SK-N-SH treated with all-trans-retinoic acid at 6 μM for 48 hours (cell line): ENCODE results near the gene KIZ.

Experiments used
- ATAC-seq: fragments of 200-7000 bp; cut with Tn5 transposase; 3 replicates; pipeline ENCODE4 v1.9.1; 2020; ENCODE audit warnings: mild to moderate bottlenecking, moderate library complexity
- ARNTL ChIP-seq: fragments of 450-650 bp; formaldehyde crosslinking; IDR thresholded peaks from 2 replicates; pipeline ENCODE4 v1.5.0; 2020; ENCODE audit warnings: low read depth, mild to moderate bottlenecking, moderate library complexity, borderline replicate concordance
- CREB5 ChIP-seq: fragments of 250-450 bp; sonication (Bioruptor Pico); IDR thresholded peaks from 2 replicates; pipeline ENCODE4 v1.5.1; 2020; ENCODE audit warnings: low read depth, mild to moderate bottlenecking, moderate library complexity
- CSDC2 ChIP-seq: fragments of 250-450 bp; sonication (Bioruptor Pico); IDR thresholded peaks from 2 replicates; pipeline ENCODE4 v1.5.0; 2020; ENCODE audit warnings: mild to moderate bottlenecking, moderate library complexity
- GLIS3 ChIP-seq: fragments of 250-450 bp; sonication (Bioruptor Pico); IDR thresholded peaks from 2 replicates; pipeline ENCODE4 v1.5.0; 2020; ENCODE audit warnings: mild to moderate bottlenecking, moderate library complexity
- ISL1 ChIP-seq: fragments of 250-450 bp; sonication (Bioruptor Pico); IDR thresholded peaks from 2 replicates; pipeline ENCODE4 v2.1.2; 2022; ENCODE audit warnings: mild to moderate bottlenecking, moderate library complexity
- OSR1 ChIP-seq: fragments of 250-450 bp; sonication (Bioruptor Pico); IDR thresholded peaks from 2 replicates; pipeline ENCODE4 v1.8.0; 2022; ENCODE audit warnings: moderate library complexity, mild to moderate bottlenecking, inconsistent platforms
- PPARA ChIP-seq: fragments of 250-450 bp; sonication (Bioruptor Pico); IDR thresholded peaks from 2 replicates; pipeline ENCODE4 v1.5.0; 2020; ENCODE audit warnings: mild to moderate bottlenecking, borderline replicate concordance
- RARB ChIP-seq: fragments of 250-450 bp; sonication (Bioruptor Pico); IDR thresholded peaks from 2 replicates; pipeline ENCODE4 v1.8.0; 2021; ENCODE audit warnings: mild to moderate bottlenecking, moderate library complexity
- SNAI2 ChIP-seq: fragments of 250-450 bp; sonication (Bioruptor Pico); IDR thresholded peaks from 2 replicates; pipeline ENCODE4 v1.5.0; 2020; ENCODE audit warnings: mild to moderate bottlenecking, moderate library complexity
- TOX ChIP-seq: fragments of 250-450 bp; sonication (Bioruptor Pico); IDR thresholded peaks from 2 replicates; pipeline ENCODE4 v1.8.0; 2021; ENCODE audit warnings: mild to moderate bottlenecking, moderate library complexity, borderline replicate concordance
- ZC3H10 ChIP-seq: fragments of 250-450 bp; sonication (Bioruptor Pico); IDR thresholded peaks from 2 replicates; pipeline ENCODE4 v1.5.1; 2021; ENCODE audit warnings: mild to moderate bottlenecking, moderate library complexity
- ZFP3 ChIP-seq: fragments of 250-450 bp; sonication (Bioruptor Pico); IDR thresholded peaks from 2 replicates; pipeline ENCODE4 v1.5.0; 2020; ENCODE audit warnings: mild to moderate bottlenecking, moderate library complexity
- ZFP30 ChIP-seq: fragments of 450-650 bp; formaldehyde crosslinking; IDR thresholded peaks from 2 replicates; pipeline ENCODE4 v1.5.0; 2022; ENCODE audit warnings: mild to moderate bottlenecking, moderate library complexity
- ZNF70 ChIP-seq: fragments of 450-650 bp; formaldehyde crosslinking; IDR thresholded peaks from 2 replicates; pipeline ENCODE4 v1.5.0; 2020; ENCODE audit warnings: mild to moderate bottlenecking, moderate library complexity
- ZNF8 ChIP-seq: fragments of 450-650 bp; formaldehyde crosslinking; IDR thresholded peaks from 2 replicates; pipeline ENCODE4 v1.5.0; 2020; ENCODE audit warnings: mild to moderate bottlenecking, moderate library complexity
- TF ChIP-seq, protein P1 (sequence below): fragments of 250-450 bp; sonication (Bioruptor Pico); IDR thresholded peaks from 2 replicates; pipeline ENCODE4 v1.5.1; 2021; ENCODE audit warnings: mild to moderate bottlenecking, moderate library complexity
- TF ChIP-seq, protein P2 (sequence below): fragments of 250-450 bp; sonication (Bioruptor Pico); IDR thresholded peaks from 2 replicates; pipeline ENCODE4 v1.8.0; 2021; ENCODE audit warnings: low read depth, mild to moderate bottlenecking, moderate library complexity, borderline replicate concordance
- TF ChIP-seq, protein P3 (sequence below): fragments of 250-450 bp; sonication (Bioruptor Pico); IDR thresholded peaks from 2 replicates; pipeline ENCODE4 v1.5.0; 2020; ENCODE audit warnings: mild to moderate bottlenecking, moderate library complexity
- TF ChIP-seq, protein P4 (sequence below): fragments of 250-450 bp; sonication (Bioruptor Pico); IDR thresholded peaks from 2 replicates; pipeline ENCODE4 v1.8.0; 2020; ENCODE audit warnings: mild to moderate bottlenecking, moderate library complexity, borderline replicate concordance

Gene KIZ

DNA sequence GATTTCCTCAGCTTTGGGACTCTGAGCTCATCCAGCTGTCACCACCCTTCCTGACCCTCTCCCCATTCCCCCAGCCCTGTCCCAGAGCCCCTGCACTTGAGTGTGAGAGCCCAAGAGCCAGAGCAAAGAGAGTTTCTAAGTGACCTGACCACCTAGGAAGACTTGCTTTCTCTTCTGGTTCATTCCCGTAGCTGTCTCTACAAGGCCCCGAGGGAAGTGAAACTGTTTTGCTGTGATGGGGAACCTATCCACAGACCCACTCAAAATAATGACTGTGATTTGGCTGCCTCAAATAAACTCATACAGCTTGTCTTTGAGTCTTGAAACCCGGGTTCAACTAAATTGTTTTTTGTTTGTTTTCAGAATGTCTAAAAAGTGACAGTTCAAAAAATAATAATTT is 102.6 kb downstream of the KIZ start:
- TF ChIP-seq ZNF8 (no peak), ISL1 (CRISPR knock-in tag) (no peak), GLIS3 (CRISPR knock-in tag) (no peak), OSR1 (CRISPR knock-in tag) (no peak), CSDC2 (CRISPR knock-in tag) (no peak), ZFP3 (CRISPR knock-in tag) (no peak), PPARA (no peak), ZC3H10 (CRISPR knock-in tag) (no peak), RARB (CRISPR knock-in tag) (no peak), ARNTL (CRISPR knock-in tag) (no peak), ZNF70 (CRISPR knock-in tag) (no peak), ZFP30 (CRISPR knock-in tag) (no peak), CREB5 (CRISPR knock-in tag) (no peak), TOX (CRISPR knock-in tag) (no peak)
- TF ChIP-seq, protein P1, sequence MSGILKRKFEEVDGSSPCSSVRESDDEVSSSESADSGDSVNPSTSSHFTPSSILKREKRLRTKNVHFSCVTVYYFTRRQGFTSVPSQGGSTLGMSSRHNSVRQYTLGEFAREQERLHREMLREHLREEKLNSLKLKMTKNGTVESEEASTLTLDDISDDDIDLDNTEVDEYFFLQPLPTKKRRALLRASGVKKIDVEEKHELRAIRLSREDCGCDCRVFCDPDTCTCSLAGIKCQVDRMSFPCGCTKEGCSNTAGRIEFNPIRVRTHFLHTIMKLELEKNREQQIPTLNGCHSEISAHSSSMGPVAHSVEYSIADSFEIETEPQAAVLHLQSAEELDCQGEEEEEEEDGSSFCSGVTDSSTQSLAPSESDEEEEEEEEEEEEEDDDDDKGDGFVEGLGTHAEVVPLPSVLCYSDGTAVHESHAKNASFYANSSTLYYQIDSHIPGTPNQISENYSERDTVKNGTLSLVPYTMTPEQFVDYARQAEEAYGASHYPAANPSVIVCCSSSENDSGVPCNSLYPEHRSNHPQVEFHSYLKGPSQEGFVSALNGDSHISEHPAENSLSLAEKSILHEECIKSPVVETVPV: no peak
- TF ChIP-seq, protein P2, sequence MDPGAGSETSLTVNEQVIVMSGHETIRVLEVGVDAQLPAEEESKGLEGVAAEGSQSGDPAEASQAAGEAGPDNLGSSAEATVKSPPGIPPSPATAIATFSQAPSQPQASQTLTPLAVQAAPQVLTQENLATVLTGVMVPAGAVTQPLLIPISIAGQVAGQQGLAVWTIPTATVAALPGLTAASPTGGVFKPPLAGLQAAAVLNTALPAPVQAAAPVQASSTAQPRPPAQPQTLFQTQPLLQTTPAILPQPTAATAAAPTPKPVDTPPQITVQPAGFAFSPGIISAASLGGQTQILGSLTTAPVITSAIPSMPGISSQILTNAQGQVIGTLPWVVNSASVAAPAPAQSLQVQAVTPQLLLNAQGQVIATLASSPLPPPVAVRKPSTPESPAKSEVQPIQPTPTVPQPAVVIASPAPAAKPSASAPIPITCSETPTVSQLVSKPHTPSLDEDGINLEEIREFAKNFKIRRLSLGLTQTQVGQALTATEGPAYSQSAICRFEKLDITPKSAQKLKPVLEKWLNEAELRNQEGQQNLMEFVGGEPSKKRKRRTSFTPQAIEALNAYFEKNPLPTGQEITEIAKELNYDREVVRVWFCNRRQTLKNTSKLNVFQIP (CRISPR knock-in tag): no peak
- TF ChIP-seq, protein P3, sequence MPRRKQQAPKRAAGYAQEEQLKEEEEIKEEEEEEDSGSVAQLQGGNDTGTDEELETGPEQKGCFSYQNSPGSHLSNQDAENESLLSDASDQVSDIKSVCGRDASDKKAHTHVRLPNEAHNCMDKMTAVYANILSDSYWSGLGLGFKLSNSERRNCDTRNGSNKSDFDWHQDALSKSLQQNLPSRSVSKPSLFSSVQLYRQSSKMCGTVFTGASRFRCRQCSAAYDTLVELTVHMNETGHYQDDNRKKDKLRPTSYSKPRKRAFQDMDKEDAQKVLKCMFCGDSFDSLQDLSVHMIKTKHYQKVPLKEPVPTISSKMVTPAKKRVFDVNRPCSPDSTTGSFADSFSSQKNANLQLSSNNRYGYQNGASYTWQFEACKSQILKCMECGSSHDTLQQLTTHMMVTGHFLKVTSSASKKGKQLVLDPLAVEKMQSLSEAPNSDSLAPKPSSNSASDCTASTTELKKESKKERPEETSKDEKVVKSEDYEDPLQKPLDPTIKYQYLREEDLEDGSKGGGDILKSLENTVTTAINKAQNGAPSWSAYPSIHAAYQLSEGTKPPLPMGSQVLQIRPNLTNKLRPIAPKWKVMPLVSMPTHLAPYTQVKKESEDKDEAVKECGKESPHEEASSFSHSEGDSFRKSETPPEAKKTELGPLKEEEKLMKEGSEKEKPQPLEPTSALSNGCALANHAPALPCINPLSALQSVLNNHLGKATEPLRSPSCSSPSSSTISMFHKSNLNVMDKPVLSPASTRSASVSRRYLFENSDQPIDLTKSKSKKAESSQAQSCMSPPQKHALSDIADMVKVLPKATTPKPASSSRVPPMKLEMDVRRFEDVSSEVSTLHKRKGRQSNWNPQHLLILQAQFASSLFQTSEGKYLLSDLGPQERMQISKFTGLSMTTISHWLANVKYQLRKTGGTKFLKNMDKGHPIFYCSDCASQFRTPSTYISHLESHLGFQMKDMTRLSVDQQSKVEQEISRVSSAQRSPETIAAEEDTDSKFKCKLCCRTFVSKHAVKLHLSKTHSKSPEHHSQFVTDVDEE (CRISPR knock-in tag): no peak
- no peak for ATAC-seq

GRCh38 chr20:21229163-21229562 is 103.3 kb downstream of the KIZ start:
- TF ChIP-seq ZC3H10 (CRISPR knock-in tag): no peak
- no peak for TF ChIP-seq GLIS3 (CRISPR knock-in tag)
- no peak for ATAC-seq

- ATAC-seq: no peak
- no peak for TF ChIP-seq ISL1 (CRISPR knock-in tag)
- TF ChIP-seq, protein P2 (CRISPR knock-in tag): no peak
- no peak for TF ChIP-seq ZFP30 (CRISPR knock-in tag)
- TF ChIP-seq, protein P4, sequence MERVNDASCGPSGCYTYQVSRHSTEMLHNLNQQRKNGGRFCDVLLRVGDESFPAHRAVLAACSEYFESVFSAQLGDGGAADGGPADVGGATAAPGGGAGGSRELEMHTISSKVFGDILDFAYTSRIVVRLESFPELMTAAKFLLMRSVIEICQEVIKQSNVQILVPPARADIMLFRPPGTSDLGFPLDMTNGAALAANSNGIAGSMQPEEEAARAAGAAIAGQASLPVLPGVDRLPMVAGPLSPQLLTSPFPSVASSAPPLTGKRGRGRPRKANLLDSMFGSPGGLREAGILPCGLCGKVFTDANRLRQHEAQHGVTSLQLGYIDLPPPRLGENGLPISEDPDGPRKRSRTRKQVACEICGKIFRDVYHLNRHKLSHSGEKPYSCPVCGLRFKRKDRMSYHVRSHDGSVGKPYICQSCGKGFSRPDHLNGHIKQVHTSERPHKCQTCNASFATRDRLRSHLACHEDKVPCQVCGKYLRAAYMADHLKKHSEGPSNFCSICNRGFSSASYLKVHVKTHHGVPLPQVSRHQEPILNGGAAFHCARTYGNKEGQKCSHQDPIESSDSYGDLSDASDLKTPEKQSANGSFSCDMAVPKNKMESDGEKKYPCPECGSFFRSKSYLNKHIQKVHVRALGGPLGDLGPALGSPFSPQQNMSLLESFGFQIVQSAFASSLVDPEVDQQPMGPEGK: no peak
- no peak for TF ChIP-seq SNAI2 (CRISPR knock-in tag)
- TF ChIP-seq, protein P3 (CRISPR knock-in tag): no peak
Measured at GRCh38 chr20:21230220-21230619, 104.3 kb downstream of the KIZ start.
